ENCODE data around the gene EZR. TPM values are rescaled to one million over a fixed set of nuclear protein-coding genes. Genes with fewer than 3 reads are reported as not detected.

EZR gene
- total RNA-seq, 1 donor from 2014 or later: 489 TPM

DNA sequence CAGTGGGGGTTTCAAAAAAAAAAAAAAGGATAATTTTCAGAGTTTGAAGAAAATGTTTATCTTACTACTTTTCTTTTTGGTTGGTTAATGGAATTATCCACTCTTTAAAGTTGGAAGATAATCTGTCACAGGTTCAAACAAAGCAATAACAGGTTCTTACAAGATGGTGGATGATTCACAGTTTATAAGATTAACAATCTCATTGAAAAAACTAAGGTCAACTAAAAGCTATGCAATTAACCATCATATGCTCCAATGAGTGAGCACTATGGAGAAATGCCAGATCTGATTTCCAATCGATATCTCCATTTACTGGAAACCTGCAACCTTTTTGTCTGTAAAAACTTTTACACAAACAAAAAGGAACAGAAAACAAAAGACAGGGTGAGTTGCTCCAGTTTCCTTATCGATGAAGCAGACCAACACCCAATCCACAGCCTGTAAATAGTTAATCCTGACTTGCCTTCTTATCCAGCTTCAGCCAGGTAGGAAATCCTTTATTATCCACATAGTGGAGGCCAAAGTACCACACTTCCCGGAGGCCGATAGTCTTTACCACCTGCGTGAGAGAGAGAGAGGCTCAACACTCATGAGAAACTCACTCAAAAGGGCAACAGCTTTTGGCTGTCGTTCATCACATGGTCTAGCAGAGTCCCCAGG is 32.4 kb downstream of the EZR start:
- no peak overlapping the region for H3K27ac Mint-ChIP-seq
- H3K4me1 Mint-ChIP-seq: peaks cover 48% of the 10 kb centered on the region
- H3K9me3 Mint-ChIP-seq: no peaks in the 10 kb centered on the region
- ChIA-PET POLR2A (interaction anchor here (1.3 to 1.7 kb wide), 2 partner anchors 17 to 172 kb away, joined by 3 to 4 read pairs; no protein-coding TSS in a partner anchor), CTCF (interaction anchor here (0.7 to 1.4 kb wide), 2 partner anchors 23 to 185 kb away, joined by 3 read pairs; no protein-coding TSS in a partner anchor)
- TF ChIP-seq, protein P1, sequence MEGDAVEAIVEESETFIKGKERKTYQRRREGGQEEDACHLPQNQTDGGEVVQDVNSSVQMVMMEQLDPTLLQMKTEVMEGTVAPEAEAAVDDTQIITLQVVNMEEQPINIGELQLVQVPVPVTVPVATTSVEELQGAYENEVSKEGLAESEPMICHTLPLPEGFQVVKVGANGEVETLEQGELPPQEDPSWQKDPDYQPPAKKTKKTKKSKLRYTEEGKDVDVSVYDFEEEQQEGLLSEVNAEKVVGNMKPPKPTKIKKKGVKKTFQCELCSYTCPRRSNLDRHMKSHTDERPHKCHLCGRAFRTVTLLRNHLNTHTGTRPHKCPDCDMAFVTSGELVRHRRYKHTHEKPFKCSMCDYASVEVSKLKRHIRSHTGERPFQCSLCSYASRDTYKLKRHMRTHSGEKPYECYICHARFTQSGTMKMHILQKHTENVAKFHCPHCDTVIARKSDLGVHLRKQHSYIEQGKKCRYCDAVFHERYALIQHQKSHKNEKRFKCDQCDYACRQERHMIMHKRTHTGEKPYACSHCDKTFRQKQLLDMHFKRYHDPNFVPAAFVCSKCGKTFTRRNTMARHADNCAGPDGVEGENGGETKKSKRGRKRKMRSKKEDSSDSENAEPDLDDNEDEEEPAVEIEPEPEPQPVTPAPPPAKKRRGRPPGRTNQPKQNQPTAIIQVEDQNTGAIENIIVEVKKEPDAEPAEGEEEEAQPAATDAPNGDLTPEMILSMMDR (IDR thresholded peaks at IDR 0.05): no peak
- intact Hi-C loops (cut with micrococcal nuclease): no loop called here
- H3K36me3 Mint-ChIP-seq (ENCODE audit: low read depth): peaks cover 93% of the 10 kb centered on the region
- no peak overlapping the region for H3K4me3 Mint-ChIP-seq
- no peaks in the 10 kb centered on the region for H3K27me3 Mint-ChIP-seq
- no peak for DNase-seq
- ATAC-seq (ENCODE audit: low read depth): no peak

DNA sequence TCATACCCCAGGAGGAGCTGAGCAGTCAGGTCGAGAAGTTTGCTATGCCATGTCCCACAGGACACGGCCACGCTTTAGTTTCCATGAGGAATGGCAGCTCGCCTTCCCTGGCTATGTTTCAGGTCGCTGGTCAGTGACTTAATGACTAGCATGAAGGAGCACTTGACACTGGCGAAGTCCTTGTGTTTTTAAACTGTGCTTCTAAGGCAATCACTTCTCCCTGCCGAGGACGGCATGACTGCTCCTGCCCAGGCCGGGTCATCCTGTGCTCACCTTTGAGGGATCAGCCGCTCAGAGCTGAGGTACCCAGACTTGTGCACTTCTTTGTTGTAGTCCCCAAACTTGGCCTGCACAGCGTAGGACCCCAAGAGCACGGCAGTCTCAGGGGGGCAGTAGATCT is 34.1 kb downstream of the EZR start:
- POLR2A ChIA-PET: interaction anchor here (0.6 to 1.4 kb wide), 2 partner anchors 34 to 188 kb away, joined by 3 to 5 read pairs; partner anchors contain the start of gene EZR
- CTCF ChIA-PET: interaction anchor here (1.0 to 1.3 kb wide), 3 partner anchors 81 to 187 kb away, joined by 3 to 4 read pairs (median 3); no protein-coding TSS in a partner anchor
- Mint-ChIP-seq H3K4me3 (no peak overlapping the region), H3K27ac (no peak overlapping the region), H3K27me3 (no peaks in the 10 kb centered on the region), H3K4me1 (peaks cover 32% of the 10 kb centered on the region), H3K9me3 (no peaks in the 10 kb centered on the region), H3K36me3 (ENCODE audit: low read depth) (peaks cover 95% of the 10 kb centered on the region)
- DNase-seq (no peak), ATAC-seq (ENCODE audit: low read depth) (no peak)
- TF ChIP-seq, protein P1 (IDR thresholded peaks at IDR 0.05): no peak
- intact Hi-C loops (cut with micrococcal nuclease): no loop called here

DNA sequence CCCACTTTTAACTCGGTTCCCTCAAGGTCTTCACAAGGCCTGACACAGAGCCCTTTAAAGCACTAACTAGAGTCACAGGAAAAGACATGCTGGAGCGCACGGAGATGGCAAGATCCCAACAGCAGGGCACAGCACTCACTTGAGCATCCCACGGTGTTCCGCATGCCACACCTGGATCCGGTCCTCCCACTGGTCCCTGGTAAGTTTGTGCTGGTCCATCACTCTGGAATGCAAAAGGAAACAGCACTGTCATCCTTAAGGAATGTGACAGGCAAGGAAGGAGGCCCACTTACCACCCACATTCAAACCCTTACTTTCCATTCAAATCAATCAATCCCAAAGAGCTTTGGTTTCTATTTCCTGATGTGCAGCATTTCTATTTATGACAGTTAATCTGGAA is 34.7 kb downstream of the EZR start:
- Mint-ChIP-seq H3K4me3 (no peak overlapping the region), H3K4me1 (peaks cover 27% of the 10 kb centered on the region), H3K36me3 (ENCODE audit: low read depth) (peaks cover 90% of the 10 kb centered on the region), H3K9me3 (no peaks in the 10 kb centered on the region), H3K27me3 (no peaks in the 10 kb centered on the region), H3K27ac (no peak overlapping the region)
- ChIA-PET POLR2A (interaction anchor here (0.5 to 1.4 kb wide), 3 partner anchors 35 to 188 kb away, joined by 3 to 5 read pairs (median 3); partner anchors contain the start of gene EZR), CTCF (interaction anchor here (1.0 to 1.3 kb wide), 2 partner anchors 80 to 188 kb away, joined by 3 to 4 read pairs; no protein-coding TSS in a partner anchor)
- DNase-seq (no peak), ATAC-seq (ENCODE audit: low read depth) (no peak)
- intact Hi-C loops (cut with micrococcal nuclease): no loop called here
- TF ChIP-seq, protein P1 (IDR thresholded peaks at IDR 0.05): no peak

DNA sequence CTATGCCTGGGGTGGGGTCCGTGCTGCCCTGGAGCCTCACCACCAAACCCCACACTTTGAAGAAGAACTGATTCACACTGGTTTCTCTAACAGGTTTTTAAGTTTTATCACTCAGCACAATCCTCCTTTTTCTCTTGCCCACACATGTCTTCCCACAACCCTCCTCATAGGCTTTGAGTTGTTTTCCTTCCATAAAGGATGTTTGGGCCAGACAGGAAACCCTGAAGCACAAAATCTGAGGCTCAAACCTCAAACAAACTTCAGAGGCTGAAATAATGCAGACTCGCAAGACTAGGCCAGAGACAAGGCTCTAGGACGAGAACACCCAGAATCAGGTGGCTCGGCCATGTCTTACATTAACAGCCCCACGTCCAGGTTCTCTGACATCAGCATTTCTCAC is 35.3 kb downstream of the EZR start:
- no peak overlapping the region for H3K4me3 Mint-ChIP-seq
- H3K27me3 Mint-ChIP-seq: no peaks in the 10 kb centered on the region
- intact Hi-C loops (cut with micrococcal nuclease): no loop called here
- TF ChIP-seq, protein P1 (IDR thresholded peaks at IDR 0.05): no peak
- no peak for ATAC-seq (ENCODE audit: low read depth)
- no peak for DNase-seq
- ChIA-PET CTCF (interaction anchor here (1.3 kb wide), 1 partner anchor 80 kb away, joined by 4 read pairs; no protein-coding TSS in a partner anchor), POLR2A (interaction anchor here (1.4 kb wide), 1 partner anchor 36 kb away, joined by 5 read pairs; the partner anchor contains the start of gene EZR)
- peaks cover 88% of the 10 kb centered on the region for H3K36me3 Mint-ChIP-seq (ENCODE audit: low read depth)
- H3K9me3 Mint-ChIP-seq: no peaks in the 10 kb centered on the region
- H3K27ac Mint-ChIP-seq: no peak overlapping the region
- peaks cover 21% of the 10 kb centered on the region for H3K4me1 Mint-ChIP-seq

DNA sequence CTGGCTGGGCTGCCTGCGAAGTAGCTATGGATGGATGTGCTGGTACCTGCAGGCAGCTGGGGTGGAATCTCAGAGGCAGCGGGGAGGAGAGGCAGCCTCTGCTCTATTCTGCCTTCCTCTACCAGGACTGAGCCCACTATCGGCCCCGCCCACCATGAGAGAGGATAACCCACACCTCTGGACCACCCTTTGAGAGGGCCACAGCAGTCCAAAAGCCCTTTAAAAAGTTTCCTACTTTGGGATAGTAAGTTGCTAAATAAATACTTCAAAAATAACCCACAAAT is 36.1 kb downstream of the EZR start:
- Mint-ChIP-seq H3K4me1 (peaks cover 17% of the 10 kb centered on the region), H3K27me3 (no peaks in the 10 kb centered on the region), H3K9me3 (no peaks in the 10 kb centered on the region), H3K27ac (no peak overlapping the region), H3K4me3 (no peak overlapping the region), H3K36me3 (ENCODE audit: low read depth) (peaks cover 89% of the 10 kb centered on the region)
- ChIA-PET POLR2A (interaction anchor here (1.1 to 3.5 kb wide), 2 partner anchors 68 to 87 kb away, joined by 3 to 11 read pairs; no protein-coding TSS in a partner anchor), CTCF (no interaction called here)
- no peak for DNase-seq
- TF ChIP-seq, protein P1 (IDR thresholded peaks at IDR 0.05): no peak
- no peak for ATAC-seq (ENCODE audit: low read depth)
- intact Hi-C loops (cut with micrococcal nuclease): no loop called here
